ENCODE data around the gene RNF187. TPM values are rescaled to one million over a fixed set of nuclear protein-coding genes. Genes with fewer than 3 reads are reported as not detected.

Gene RNF187
- total RNA-seq, 2 experiments from 2014 or later, result 40.7 to 45.1 TPM

DNA sequence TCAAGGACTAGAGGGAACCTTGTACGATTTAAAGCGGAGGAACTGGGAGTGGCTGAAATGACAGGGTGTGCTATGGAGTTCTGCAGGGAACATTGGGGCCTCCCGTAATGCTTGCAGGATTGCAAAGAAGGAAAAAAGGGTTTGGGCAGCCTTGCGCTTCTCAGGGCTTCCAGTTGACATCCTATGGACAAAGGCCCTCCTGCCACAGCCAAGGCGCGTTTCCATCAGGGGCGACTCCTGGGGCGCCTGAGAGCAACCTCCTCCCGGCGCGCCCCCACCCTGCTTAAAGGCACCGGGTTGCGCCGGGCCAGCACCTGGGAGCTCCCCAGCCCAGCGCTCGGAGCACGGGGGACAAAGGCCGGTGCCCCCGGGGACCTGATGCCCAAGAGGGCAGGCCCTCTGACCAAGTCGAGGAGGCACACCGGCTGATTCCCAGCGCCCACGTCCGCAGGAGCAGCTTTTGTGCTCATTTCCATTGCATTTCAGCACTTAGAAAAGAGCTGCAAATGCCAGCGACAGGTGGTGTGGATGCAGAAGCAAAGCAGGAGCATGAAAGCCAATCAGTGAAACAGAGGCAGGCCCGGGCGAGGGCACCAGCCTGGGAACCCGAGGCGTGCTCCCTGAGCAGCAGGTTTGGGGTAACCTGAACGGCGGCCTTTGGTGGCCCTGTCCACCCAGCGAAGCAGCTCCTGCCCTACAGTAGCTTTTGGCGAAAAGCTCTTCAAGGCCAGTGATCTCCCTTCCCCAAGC is 17.6 kb upstream of the RNF187 start:
- H3K36me3 ChIP-seq (ENCODE audit: insufficient read depth, low read length), result no peaks in the 10 kb centered on the region
- Mint-ChIP-seq H3K4me1 (ENCODE audit: low read depth) (peaks cover 13% of the 10 kb centered on the region), H3K36me3 (ENCODE audit: low read depth) (no peaks in the 10 kb centered on the region), H3K27me3 (peaks cover 38% of the 10 kb centered on the region), H3K27ac (no peak overlapping the region), H3K9me3 (no peaks in the 10 kb centered on the region), H3K4me3 (no peak overlapping the region)
- no peak overlapping the region for H3K4me3 ChIP-seq (ENCODE audit: low read length)
- CTCF ChIA-PET, result no interaction called here
- H3K4me1 ChIP-seq (ENCODE audit: insufficient read depth, low read length), result peaks cover 23% of the 10 kb centered on the region
- H3K27ac ChIP-seq (ENCODE audit: low read depth in 1 of 2, low read length in 2 of 2), result no peak overlapping the region
- ATAC-seq (ENCODE audit: poor library complexity) (no peak), DNase-seq (no peak)
- TF ChIP-seq, protein P1, sequence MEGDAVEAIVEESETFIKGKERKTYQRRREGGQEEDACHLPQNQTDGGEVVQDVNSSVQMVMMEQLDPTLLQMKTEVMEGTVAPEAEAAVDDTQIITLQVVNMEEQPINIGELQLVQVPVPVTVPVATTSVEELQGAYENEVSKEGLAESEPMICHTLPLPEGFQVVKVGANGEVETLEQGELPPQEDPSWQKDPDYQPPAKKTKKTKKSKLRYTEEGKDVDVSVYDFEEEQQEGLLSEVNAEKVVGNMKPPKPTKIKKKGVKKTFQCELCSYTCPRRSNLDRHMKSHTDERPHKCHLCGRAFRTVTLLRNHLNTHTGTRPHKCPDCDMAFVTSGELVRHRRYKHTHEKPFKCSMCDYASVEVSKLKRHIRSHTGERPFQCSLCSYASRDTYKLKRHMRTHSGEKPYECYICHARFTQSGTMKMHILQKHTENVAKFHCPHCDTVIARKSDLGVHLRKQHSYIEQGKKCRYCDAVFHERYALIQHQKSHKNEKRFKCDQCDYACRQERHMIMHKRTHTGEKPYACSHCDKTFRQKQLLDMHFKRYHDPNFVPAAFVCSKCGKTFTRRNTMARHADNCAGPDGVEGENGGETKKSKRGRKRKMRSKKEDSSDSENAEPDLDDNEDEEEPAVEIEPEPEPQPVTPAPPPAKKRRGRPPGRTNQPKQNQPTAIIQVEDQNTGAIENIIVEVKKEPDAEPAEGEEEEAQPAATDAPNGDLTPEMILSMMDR (IDR thresholded peaks at IDR 0.05), result no peak
- peaks cover 10 to 29% of the 10 kb centered on the region in 2 experiments for H3K27me3 ChIP-seq (ENCODE audit: control insufficient read depth in 1 of 2, insufficient read depth in 2 of 2, low read length in 2 of 2)
- POLR2A ChIA-PET, result interaction anchor here (0.9 to 1.0 kb wide), 2 partner anchors 17 to 63 kb away, joined by 3 to 4 read pairs; partner anchors contain the start of genes RNF187 and TRIM11
- peaks cover 0 to 10% of the 10 kb centered on the region in 2 experiments for H3K9me3 ChIP-seq (ENCODE audit: control insufficient read depth in 1 of 2, insufficient read depth in 1 of 2, low read length in 2 of 2)
- intact Hi-C loops (cut with DNase I, micrococcal nuclease), result loop anchor here in 1 of 2 experiments (10.0 kb wide), 1 partner anchor 335 kb away; no protein-coding TSS in a partner anchor

DNA sequence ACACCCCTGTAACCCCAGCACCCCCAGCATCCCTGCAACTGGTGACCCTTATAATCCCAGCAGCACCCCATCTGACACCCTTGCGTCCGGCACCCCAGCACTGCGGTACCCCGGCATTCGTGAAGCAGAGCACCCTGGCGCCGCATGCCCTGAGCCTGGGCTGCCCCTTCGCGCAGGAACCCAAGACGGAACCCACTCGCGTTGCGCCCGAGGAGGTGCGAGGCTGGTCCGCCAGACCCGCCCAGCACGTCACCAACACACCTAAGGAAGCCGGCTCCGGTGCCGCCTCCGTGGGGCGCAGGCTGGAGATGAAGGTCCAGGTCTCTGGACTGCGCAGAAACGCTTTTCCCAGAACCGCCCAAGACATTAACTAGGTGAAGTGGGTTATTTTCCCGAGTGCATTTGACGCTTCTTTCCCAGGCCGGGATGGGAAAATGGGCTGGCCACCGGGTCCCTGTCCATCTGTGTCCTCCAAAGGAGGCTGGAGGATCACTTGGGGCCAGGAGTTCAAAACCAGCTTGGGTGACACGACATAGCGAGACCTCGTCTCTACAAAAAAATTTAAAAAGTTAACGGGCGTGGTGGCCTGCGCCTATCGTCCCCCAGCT is 15.9 kb upstream of the RNF187 start:
- peaks cover 38% of the 10 kb centered on the region for H3K27me3 Mint-ChIP-seq
- H3K36me3 Mint-ChIP-seq (ENCODE audit: low read depth), result no peaks in the 10 kb centered on the region
- TF ChIP-seq, protein P1 (IDR thresholded peaks at IDR 0.05), result no peak
- H3K27ac ChIP-seq (ENCODE audit: low read depth in 1 of 2, low read length in 2 of 2), result no peak overlapping the region
- ChIA-PET POLR2A (interaction anchor here (0.8 kb wide), 1 partner anchor 67 kb away, joined by 3 read pairs; no protein-coding TSS in a partner anchor), CTCF (interaction anchor here (0.6 to 1.7 kb wide), 3 partner anchors 29 to 45 kb away, joined by 3 to 4 read pairs (median 4); no protein-coding TSS in a partner anchor)
- H3K4me3 ChIP-seq (ENCODE audit: low read length), result no peak overlapping the region
- ATAC-seq (ENCODE audit: poor library complexity) (no peak), DNase-seq (no peak)
- H3K4me1 Mint-ChIP-seq (ENCODE audit: low read depth), result no peaks in the 10 kb centered on the region
- peaks cover 7% of the 10 kb centered on the region for H3K4me1 ChIP-seq (ENCODE audit: insufficient read depth, low read length)
- no peak overlapping the region for H3K4me3 Mint-ChIP-seq
- peaks cover 10 to 29% of the 10 kb centered on the region in 2 experiments for H3K27me3 ChIP-seq (ENCODE audit: control insufficient read depth in 1 of 2, insufficient read depth in 2 of 2, low read length in 2 of 2)
- no peaks in the 10 kb centered on the region for H3K36me3 ChIP-seq (ENCODE audit: insufficient read depth, low read length)
- no peaks in the 10 kb centered on the region for H3K9me3 Mint-ChIP-seq
- intact Hi-C loops (cut with DNase I, micrococcal nuclease), result no loop called here
- no peak overlapping the region for H3K27ac Mint-ChIP-seq
- H3K9me3 ChIP-seq (ENCODE audit: control insufficient read depth in 1 of 2, insufficient read depth in 1 of 2, low read length in 2 of 2), result peaks cover 0 to 10% of the 10 kb centered on the region in 2 experiments

DNA sequence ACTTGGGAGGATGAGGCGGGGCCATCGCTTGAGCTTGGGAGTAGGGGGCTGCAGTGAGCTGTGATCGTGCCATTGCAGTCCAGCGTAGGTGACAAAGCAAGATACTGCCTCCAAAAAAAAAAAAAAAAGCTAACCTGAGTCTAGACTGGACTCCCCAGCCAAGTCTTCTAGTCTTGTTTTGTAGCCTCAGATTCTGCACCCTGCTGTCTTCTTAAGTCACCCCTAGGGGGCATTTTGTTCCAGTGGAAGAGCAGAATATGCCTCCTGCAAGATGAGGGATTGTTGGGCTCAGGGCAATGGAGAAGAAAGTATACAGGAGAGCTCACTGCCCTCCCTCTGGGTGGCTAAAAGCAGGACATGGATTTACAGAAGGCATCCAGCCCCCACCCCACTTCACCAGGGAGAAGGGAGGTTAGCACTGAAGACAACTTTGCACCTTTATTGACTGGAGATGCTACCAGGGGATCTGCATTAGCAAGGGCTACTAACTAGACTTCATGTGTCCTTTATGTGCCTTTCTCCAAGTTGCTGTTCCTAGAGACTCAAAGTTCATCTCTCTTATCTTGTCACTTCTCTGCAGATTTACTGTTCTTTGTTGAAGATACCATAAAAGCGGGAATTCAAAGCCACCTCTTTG is 15.3 kb upstream of the RNF187 start:
- H3K36me3 Mint-ChIP-seq (ENCODE audit: low read depth), result no peaks in the 10 kb centered on the region
- Histone ChIP-seq H3K9me3 (ENCODE audit: control insufficient read depth in 1 of 2, insufficient read depth in 1 of 2, low read length in 2 of 2) (peaks cover 0 to 10% of the 10 kb centered on the region in 2 experiments), H3K36me3 (ENCODE audit: insufficient read depth, low read length) (no peaks in the 10 kb centered on the region), H3K27ac (ENCODE audit: low read depth in 1 of 2, low read length in 2 of 2) (no peak overlapping the region), H3K27me3 (ENCODE audit: control insufficient read depth in 1 of 2, insufficient read depth in 2 of 2, low read length in 2 of 2) (peaks cover 10 to 29% of the 10 kb centered on the region in 2 experiments), H3K4me1 (ENCODE audit: insufficient read depth, low read length) (peaks cover 6% of the 10 kb centered on the region), H3K4me3 (ENCODE audit: low read length) (no peak overlapping the region)
- peaks cover 38% of the 10 kb centered on the region for H3K27me3 Mint-ChIP-seq
- TF ChIP-seq, protein P1 (IDR thresholded peaks at IDR 0.05), result peak; percentile 54
- H3K4me1 Mint-ChIP-seq (ENCODE audit: low read depth), result no peaks in the 10 kb centered on the region
- ATAC-seq (ENCODE audit: poor library complexity), result peak; percentile 66
- CTCF ChIA-PET, result interaction anchor here (0.6 to 1.7 kb wide), 5 partner anchors 14 to 472 kb away, joined by 3 to 4 read pairs (median 4); partner anchors contain the start of gene RNF187
- H3K27ac Mint-ChIP-seq, result no peak overlapping the region
- H3K9me3 Mint-ChIP-seq, result no peaks in the 10 kb centered on the region
- intact Hi-C loops (cut with DNase I, micrococcal nuclease), result no loop called here
- DNase-seq, result peak in 3 of 14 experiments; percentile 57 to 73 (median 62)
- POLR2A ChIA-PET, result interaction anchor here (0.8 kb wide), 1 partner anchor 68 kb away, joined by 3 read pairs; no protein-coding TSS in a partner anchor
- H3K4me3 Mint-ChIP-seq, result no peak overlapping the region
